Neural progenitor cell (in vitro differentiated cells): ENCODE results near the gene FAM163B.

ENCODE experiments used
- CTCF ChIP-seq: fragments of 200-600 bp; sonication (generic); IDR thresholded peaks from 2 replicates; pipeline ENCODE4 v1.5.1; 2017; ENCODE audit warnings: antibody characterized with exemption, mild to moderate bottlenecking
- EZH2 ChIP-seq: fragments of 200-600 bp; sonication (generic); IDR thresholded peaks from 2 replicates; pipeline ENCODE4 v1.6.1; 2017; ENCODE audit warnings: antibody characterized with exemption, mild to moderate bottlenecking, moderate library complexity
- EZH2phosphoT487 ChIP-seq: fragments of 200-600 bp; sonication (generic); IDR thresholded peaks from 2 replicates; pipeline ENCODE4 v1.6.1; 2017; ENCODE audit warnings: antibody characterized with exemption

GRCh38 chr9:133645021-133645765 lies 36.0 kb upstream of the FAM163B start:
- TF ChIP-seq EZH2 (no peak), CTCF (no peak), EZH2phosphoT487 (no peak)
